HCT116 (cell line): ENCODE measurements around the gene OR6M1. TPM values are rescaled to one million over a fixed set of nuclear protein-coding genes. Genes with fewer than 3 reads are reported as not detected.

Experiments used
- ATAC-seq: fragments of 200-7000 bp; cut with Tn5 transposase; 2 replicates; pipeline ENCODE4 v1.9.1; 2020; ENCODE audit warnings: mild to moderate bottlenecking, moderate library complexity
- BruUV-seq: library from RNA; stranded (reverse); fragments of 400-500 nt; replicated peaks from 2 replicates; lab custom pipeline; 2021; lab: Mats Ljungman, UMichigan
- CTCF ChIA-PET: fragments of 300-600 bp; sonication (Branson Sonifier 250); formaldehyde crosslinking; loops from one replicate; lab custom pipeline; 2021; ENCODE audit warnings: antibody characterized with exemption; lab: Charles Lee
- POLR2A ChIA-PET: fragments of 300-600, 350-600 bp; sonication (Branson Sonifier 250); formaldehyde crosslinking; loops from one replicate; lab custom pipeline; 2021; ENCODE audit warnings: antibody characterized with exemption; lab: Charles Lee
- RAD21 ChIA-PET, 2 experiments: fragments of 300-600 bp; sonication (Branson Sonifier 250); formaldehyde crosslinking; loops; one replicate each; lab custom pipeline; 2023; ENCODE audit warnings: low total read pairs in 2 of 2; ENCODE audit not compliant: uncharacterized antibody in 2 of 2, unreplicated experiment in 2 of 2, low non-redundant PET in 1 of 2; lab: Charles Lee
- DNase-seq: peaks from one replicate; pipeline ENCODE4 v3.0.0-alpha.2; 2010; ENCODE audit warnings: low read depth, low spot score
- H2AFZ ChIP-seq: fragments of 200-600 bp; shearing (Covaris generic), sonication (generic); 2 replicates; pipeline ENCODE4 v1.6.1; 2017; ENCODE audit warnings: low read depth, mixed run types, mixed read lengths, antibody characterized with exemption, low read length; ENCODE audit not compliant: poor library complexity, severe bottlenecking
- H3K27ac ChIP-seq: 2 replicates; pipeline ENCODE4 v1.5.1; 2012; ENCODE audit warnings: low read depth, low read length
- H3K27me3 ChIP-seq: fragments of 200-600 bp; sonication (generic); 2 replicates; pipeline ENCODE4 v1.6.1; 2016; ENCODE audit warnings: mixed run types, low read length, mixed read lengths; ENCODE audit not compliant: insufficient read depth
- H3K36me3 ChIP-seq, 2 experiments: fragments of 200-500 bp in 1 of 2; fragments of 200-600 bp in 1 of 2; sonication (Bioruptor generic) in 1 of 2; sonication (generic) in 1 of 2; 2 replicates each; pipeline versions ENCODE4 v1.5.1 to v1.6.1; 2014 to 2016; ENCODE audit warnings: low read length in 2 of 2, inconsistent platforms in 1 of 2, mixed read lengths in 1 of 2, mixed run types in 1 of 2; ENCODE audit not compliant: insufficient read depth in 2 of 2, control insufficient read depth in 1 of 2
- H3K4me1 ChIP-seq, 2 experiments: fragments of 200-600 bp in 1 of 2; sonication (generic) in 1 of 2; 2 replicates each; pipeline versions ENCODE4 v1.5.1 to v1.6.1; 2012 to 2017; ENCODE audit warnings: low read length in 2 of 2, inconsistent platforms in 1 of 2, mild to moderate bottlenecking in 1 of 2, mixed read lengths in 1 of 2, mixed run types in 1 of 2, moderate library complexity in 1 of 2; ENCODE audit not compliant: insufficient read depth in 2 of 2, control insufficient read depth in 1 of 2
- H3K4me2 ChIP-seq: fragments of 200-600 bp; sonication (generic); 2 replicates; pipeline ENCODE4 v1.6.1; 2017; ENCODE audit warnings: mixed run types, low read length, mixed read lengths
- H3K4me3 ChIP-seq, 2 experiments: fragments of 200-600 bp in 1 of 2; sonication (generic) in 1 of 2; replicated peaks in 1 of 2; 2 replicates each; pipeline ENCODE4 v1.5.1; 2011 to 2016; ENCODE audit warnings: low read length in 2 of 2, control low read depth in 1 of 2, low read depth in 1 of 2, mild to moderate bottlenecking in 1 of 2, mixed read lengths in 1 of 2, mixed run types in 1 of 2
- H3K79me2 ChIP-seq: fragments of 200-600 bp; sonication (generic); 2 replicates; pipeline ENCODE4 v1.6.1; 2017; ENCODE audit warnings: mild to moderate bottlenecking, mixed run types, low read length, moderate library complexity, mixed read lengths; ENCODE audit not compliant: insufficient read depth
- H3K9ac ChIP-seq: fragments of 200-600 bp; sonication (generic); 2 replicates; pipeline ENCODE4 v1.6.1; 2016; ENCODE audit warnings: low read length, mixed read lengths
- H3K9me2 ChIP-seq: fragments of 200-600 bp; sonication (generic), shearing (Covaris generic); 2 replicates; pipeline ENCODE4 v1.6.1; 2017; ENCODE audit warnings: mixed run types, mild to moderate bottlenecking, moderate library complexity; ENCODE audit not compliant: insufficient read depth
- H3K9me3 ChIP-seq, 2 experiments: fragments of 200-500 bp in 1 of 2; fragments of 200-600 bp in 1 of 2; sonication (Bioruptor generic) in 1 of 2; sonication (generic) in 1 of 2; 2 replicates each; pipeline ENCODE4 v1.6.1; 2014 to 2017; ENCODE audit warnings: low read length in 2 of 2, mixed read lengths in 2 of 2, inconsistent platforms in 1 of 2, low read depth in 1 of 2, mild to moderate bottlenecking in 1 of 2, mixed run types in 1 of 2, moderate library complexity in 1 of 2; ENCODE audit not compliant: control insufficient read depth in 1 of 2, insufficient read depth in 1 of 2
- H4K20me1 ChIP-seq: fragments of 200-600 bp; sonication (generic), shearing (Covaris generic); 2 replicates; pipeline ENCODE4 v1.6.1; 2017; ENCODE audit warnings: mixed run types, mild to moderate bottlenecking, moderate library complexity; ENCODE audit not compliant: insufficient read depth
- CBX3 ChIP-seq: IDR thresholded peaks from 2 replicates; pipeline ENCODE4 v1.6.1; 2012; ENCODE audit warnings: low read depth
- CEBPB ChIP-seq: IDR thresholded peaks from 2 replicates; pipeline ENCODE4 v1.6.1; 2012; ENCODE audit warnings: low read depth
- EGR1 ChIP-seq: IDR thresholded peaks from 2 replicates; pipeline ENCODE4 v1.6.1; 2012; ENCODE audit warnings: low read depth
- EZH2phosphoT487 ChIP-seq: fragments of 200-600 bp; IDR thresholded peaks from 2 replicates; pipeline ENCODE4 v1.6.1; 2018; ENCODE audit warnings: antibody characterized with exemption, borderline replicate concordance
- FOSL1 ChIP-seq: IDR thresholded peaks from 2 replicates; pipeline ENCODE4 v1.6.1; 2012; ENCODE audit warnings: low read depth
- JUND ChIP-seq: IDR thresholded peaks from 2 replicates; pipeline ENCODE4 v1.6.1; 2012
- POLR2A ChIP-seq: IDR thresholded peaks from 2 replicates; pipeline ENCODE4 v1.7.0; 2011; ENCODE audit warnings: borderline replicate concordance; ENCODE audit not compliant: insufficient read depth, insufficient read length; ENCODE audit errors: extremely low read depth
- RAD21 ChIP-seq: IDR thresholded peaks from 2 replicates; pipeline ENCODE4 v1.6.1; 2012; ENCODE audit warnings: low read depth, mild to moderate bottlenecking
- SIN3A ChIP-seq: IDR thresholded peaks from 2 replicates; pipeline ENCODE4 v1.6.1; 2012; ENCODE audit warnings: low read depth
- SP1 ChIP-seq: IDR thresholded peaks from 2 replicates; pipeline ENCODE4 v1.6.1; 2012; ENCODE audit warnings: low read depth
- SRF ChIP-seq: IDR thresholded peaks from 2 replicates; pipeline ENCODE4 v1.6.1; 2012; ENCODE audit warnings: low read depth
- ZFX ChIP-seq: fragments of 450-650 bp; IDR thresholded peaks from 2 replicates; pipeline ENCODE4 v1.6.1; 2017
- intact Hi-C: fragments of 100-400 bp; cut with micrococcal nuclease; formaldehyde crosslinking; loops from 2 replicates; pipeline ENCODE4 v1.10.0; 2022
- total RNA-seq: library from RNA; stranded (reverse); gene quantifications from one replicate; pipeline ENCODE4 v1.2.1, GENCODE V29; 2021; ENCODE audit not compliant: unreplicated experiment
- TF ChIP-seq, protein P1 (sequence below): IDR thresholded peaks from 2 replicates; pipeline ENCODE4 v1.6.1; 2012; ENCODE audit warnings: low read depth
- TF ChIP-seq, protein P2 (sequence below): IDR thresholded peaks from 2 replicates; pipeline ENCODE4 v1.6.1; 2012
- TF ChIP-seq, protein P3 (sequence below): IDR thresholded peaks from 2 replicates; pipeline ENCODE4 v1.6.1; 2011; ENCODE audit warnings: mild to moderate bottlenecking, low read length, moderate library complexity; ENCODE audit not compliant: insufficient replicate concordance; ENCODE audit errors: extremely low read depth

The OR6M1 gene
- total RNA-seq, 1 experiment from 2014 or later = not detected

DNA sequence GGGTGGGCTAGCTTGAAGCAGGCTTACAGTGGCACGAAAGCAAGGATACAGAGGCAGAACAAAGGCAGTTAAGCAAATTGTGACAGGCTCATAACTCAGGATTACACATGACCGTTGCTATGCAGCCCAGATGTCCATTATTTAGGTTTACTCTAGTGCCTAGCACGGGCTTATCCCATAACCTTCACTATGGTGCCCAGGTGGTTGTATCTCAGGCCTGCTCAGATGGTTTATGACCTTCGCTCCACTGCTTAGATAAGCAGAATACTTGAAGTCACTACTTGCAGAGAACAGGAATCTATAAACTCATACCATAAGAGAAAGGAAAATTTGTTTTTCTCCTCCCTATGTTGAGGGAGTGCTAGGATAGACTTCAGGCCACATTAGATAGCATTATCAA, 9.0 kb downstream of the OR6M1 start:
- POLR2A ChIA-PET = no interaction called here
- BruUV-seq = no TSS peak
- no peak for TF ChIP-seq ZFX
- TF ChIP-seq SP1 = no peak
- TF ChIP-seq SIN3A = no peak
- no peak for TF ChIP-seq CEBPB
- TF ChIP-seq, protein P1, sequence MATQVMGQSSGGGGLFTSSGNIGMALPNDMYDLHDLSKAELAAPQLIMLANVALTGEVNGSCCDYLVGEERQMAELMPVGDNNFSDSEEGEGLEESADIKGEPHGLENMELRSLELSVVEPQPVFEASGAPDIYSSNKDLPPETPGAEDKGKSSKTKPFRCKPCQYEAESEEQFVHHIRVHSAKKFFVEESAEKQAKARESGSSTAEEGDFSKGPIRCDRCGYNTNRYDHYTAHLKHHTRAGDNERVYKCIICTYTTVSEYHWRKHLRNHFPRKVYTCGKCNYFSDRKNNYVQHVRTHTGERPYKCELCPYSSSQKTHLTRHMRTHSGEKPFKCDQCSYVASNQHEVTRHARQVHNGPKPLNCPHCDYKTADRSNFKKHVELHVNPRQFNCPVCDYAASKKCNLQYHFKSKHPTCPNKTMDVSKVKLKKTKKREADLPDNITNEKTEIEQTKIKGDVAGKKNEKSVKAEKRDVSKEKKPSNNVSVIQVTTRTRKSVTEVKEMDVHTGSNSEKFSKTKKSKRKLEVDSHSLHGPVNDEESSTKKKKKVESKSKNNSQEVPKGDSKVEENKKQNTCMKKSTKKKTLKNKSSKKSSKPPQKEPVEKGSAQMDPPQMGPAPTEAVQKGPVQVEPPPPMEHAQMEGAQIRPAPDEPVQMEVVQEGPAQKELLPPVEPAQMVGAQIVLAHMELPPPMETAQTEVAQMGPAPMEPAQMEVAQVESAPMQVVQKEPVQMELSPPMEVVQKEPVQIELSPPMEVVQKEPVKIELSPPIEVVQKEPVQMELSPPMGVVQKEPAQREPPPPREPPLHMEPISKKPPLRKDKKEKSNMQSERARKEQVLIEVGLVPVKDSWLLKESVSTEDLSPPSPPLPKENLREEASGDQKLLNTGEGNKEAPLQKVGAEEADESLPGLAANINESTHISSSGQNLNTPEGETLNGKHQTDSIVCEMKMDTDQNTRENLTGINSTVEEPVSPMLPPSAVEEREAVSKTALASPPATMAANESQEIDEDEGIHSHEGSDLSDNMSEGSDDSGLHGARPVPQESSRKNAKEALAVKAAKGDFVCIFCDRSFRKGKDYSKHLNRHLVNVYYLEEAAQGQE = no peak
- TF ChIP-seq FOSL1 = no peak
- no peak for TF ChIP-seq RAD21
- no peak for TF ChIP-seq EGR1
- no peak for TF ChIP-seq POLR2A
- TF ChIP-seq, protein P2, sequence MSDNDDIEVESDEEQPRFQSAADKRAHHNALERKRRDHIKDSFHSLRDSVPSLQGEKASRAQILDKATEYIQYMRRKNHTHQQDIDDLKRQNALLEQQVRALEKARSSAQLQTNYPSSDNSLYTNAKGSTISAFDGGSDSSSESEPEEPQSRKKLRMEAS = no peak
- TF ChIP-seq, protein P3, sequence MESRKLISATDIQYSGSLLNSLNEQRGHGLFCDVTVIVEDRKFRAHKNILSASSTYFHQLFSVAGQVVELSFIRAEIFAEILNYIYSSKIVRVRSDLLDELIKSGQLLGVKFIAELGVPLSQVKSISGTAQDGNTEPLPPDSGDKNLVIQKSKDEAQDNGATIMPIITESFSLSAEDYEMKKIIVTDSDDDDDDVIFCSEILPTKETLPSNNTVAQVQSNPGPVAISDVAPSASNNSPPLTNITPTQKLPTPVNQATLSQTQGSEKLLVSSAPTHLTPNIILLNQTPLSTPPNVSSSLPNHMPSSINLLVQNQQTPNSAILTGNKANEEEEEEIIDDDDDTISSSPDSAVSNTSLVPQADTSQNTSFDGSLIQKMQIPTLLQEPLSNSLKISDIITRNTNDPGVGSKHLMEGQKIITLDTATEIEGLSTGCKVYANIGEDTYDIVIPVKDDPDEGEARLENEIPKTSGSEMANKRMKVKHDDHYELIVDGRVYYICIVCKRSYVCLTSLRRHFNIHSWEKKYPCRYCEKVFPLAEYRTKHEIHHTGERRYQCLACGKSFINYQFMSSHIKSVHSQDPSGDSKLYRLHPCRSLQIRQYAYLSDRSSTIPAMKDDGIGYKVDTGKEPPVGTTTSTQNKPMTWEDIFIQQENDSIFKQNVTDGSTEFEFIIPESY = no peak
- no peak for TF ChIP-seq CBX3
- TF ChIP-seq SRF = no peak
- TF ChIP-seq EZH2phosphoT487 = no peak
- TF ChIP-seq JUND = no peak

More for the DNA sequence above, 9.0 kb downstream of the OR6M1 start:
- Histone ChIP-seq H3K27me3 (0 out of 2 replicates have a peak, but pooled peaks cover 16% of the 10 kb centered on the region), H4K20me1 (no peaks in the 10 kb centered on the region), H3K4me1 (no peaks in the 10 kb centered on the region), H3K36me3 (no peaks in the 10 kb centered on the region), H3K4me2 (no peak overlapping the region), H3K4me3 (no peak overlapping the region), H2AFZ (no peak overlapping the region), H3K27ac (no peak overlapping the region), H3K9ac (no peak overlapping the region), H3K9me3 (no peaks in the 10 kb centered on the region), H3K9me2 (no peaks in the 10 kb centered on the region), H3K79me2 (no peaks in the 10 kb centered on the region)
- DNase-seq (no peak), ATAC-seq (no peak)
- intact Hi-C loops = no loop called here
- RAD21 ChIA-PET = no interaction called here
- CTCF ChIA-PET = no interaction called here
